GM18861 (cell line): ENCODE data around the gene PIGR.

ENCODE experiments used
- ATAC-seq: cut with Tn5 transposase; IDR thresholded peaks from one replicate; pipeline ENCODE4 v1.9.1; 2021; ENCODE audit not compliant: unreplicated experiment

PIGR gene

DNA sequence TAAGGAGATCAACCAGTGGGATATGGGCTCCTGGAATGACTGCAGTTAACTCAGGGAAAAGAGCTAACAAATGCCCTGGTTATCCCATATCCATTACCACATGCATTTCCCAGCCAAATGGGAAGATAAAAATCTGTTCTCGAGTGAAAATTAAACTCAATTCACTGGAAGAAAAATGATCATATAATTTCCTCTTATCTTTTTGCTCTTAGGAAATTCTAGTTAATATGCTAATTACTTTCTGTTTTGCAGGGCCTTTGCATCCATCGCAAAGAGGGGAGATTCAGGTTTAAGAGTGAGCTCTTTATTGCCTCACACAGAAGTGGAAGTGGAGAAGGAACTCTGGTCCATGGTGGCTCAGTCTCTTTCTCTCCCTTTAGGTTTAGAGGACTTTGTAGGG is 52.9 kb downstream of the PIGR start:
- no peak for ATAC-seq

GRCh38 chr1:206892351-206892984 is 53.8 kb downstream of the PIGR start:
- no peak for ATAC-seq

GRCh38 chr1:206891412-206891811 is 54.9 kb downstream of the PIGR start:
- ATAC-seq = no peak

DNA sequence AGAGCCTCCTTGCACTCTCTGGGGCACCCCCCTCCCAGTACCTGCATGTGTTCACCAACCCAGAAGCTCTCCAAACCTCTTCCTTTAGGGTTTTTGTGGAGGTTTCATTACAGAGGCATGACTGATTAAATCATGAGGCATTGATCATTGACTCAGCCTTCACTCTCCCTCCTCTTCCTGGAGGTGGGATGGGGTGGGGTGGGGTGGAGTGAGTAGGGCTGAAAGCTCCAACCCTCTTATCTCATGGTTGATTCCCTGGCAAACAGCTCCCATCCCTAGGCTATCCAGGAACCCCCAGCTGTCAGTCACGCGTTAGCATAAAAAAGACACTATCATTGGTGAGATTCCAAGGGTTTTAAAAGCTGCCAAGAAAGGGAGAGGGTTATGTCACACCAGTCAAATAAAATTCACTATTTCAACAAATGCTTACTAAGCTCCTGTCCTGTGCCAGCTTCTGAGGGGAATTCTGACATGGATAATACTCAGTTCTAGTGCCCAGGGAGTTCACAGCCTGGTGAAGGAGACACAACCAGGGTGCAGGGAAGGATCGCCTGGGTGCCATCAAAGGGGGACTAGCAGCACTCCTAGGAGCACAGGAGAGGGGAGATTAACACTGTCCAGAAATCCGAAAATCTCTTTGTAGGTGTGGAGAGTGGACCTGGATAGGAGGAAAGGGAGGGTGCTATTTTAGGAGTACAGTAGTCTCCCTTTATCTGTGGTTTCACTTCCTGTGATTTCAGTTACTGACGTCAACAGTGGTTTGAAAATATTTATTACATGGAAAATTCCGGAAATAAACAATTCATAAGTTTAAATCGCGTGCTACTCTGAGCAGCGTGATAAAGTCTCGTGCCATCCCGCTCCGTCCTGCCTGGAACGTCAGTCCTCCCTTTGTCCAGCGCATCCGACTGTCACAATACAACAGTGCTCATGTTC is 55.9 kb downstream of the PIGR start:
- no peak for ATAC-seq

- ATAC-seq = no peak
Observed at GRCh38 chr1:206887701-206888100, 58.6 kb downstream of the PIGR start.

GRCh38 chr1:206886831-206887230 is 59.4 kb downstream of the PIGR start:
- no peak for ATAC-seq

DNA sequence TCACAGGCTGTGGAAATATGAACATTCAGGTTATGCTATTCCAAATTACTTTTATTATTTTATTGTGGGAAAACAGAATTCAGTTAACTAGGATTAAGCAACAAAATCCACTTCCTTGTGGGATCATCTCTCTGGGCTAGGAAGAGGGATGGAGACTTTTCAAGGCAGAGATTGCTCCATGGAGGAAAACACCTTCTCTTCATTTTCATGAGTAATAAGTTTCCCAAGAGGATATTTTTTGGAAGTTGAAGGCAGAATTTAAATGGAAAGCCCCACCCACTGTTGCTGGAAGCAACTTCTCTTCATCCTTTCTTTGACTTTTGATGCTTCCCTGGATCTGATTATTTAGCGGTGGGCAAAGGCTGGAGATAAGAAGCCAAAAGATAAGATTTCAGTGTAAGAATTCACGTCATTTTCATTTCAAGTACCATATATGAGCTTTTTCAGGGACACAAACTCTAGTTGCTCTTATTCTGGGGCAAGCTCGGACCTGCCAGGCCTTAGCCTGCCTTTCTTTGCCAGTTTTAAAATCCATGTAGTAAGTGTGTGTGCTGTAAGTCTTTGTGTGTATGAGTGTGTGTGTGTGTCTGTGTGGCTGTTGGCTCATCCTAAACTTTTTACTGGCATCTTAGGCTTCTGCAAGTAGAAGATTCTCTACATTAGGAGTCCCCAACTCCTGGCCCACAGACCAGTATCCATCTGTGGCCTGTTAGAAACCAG is 60.8 kb downstream of the PIGR start:
- ATAC-seq = no peak

- no peak for ATAC-seq
Observed at GRCh38 chr1:206883876-206884275, 62.4 kb downstream of the PIGR start.

DNA sequence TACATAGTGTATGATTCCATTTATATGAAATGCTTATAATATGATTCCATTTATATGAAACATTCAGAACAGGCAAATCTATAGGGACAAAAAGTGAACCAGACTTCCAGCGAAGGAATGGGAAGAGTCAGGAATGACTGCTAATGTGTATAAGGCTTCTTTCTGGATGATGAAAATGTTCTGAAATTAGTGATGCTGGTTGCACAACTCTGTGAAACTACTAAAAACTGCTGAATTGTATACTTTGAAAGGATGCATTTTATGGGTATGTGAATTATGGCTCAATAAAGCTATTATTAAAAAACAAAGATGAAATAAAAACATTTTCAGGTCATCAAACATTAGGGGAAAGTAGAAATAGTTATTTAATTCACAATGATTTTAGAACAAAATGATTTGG is 63.1 kb downstream of the PIGR start:
- ATAC-seq = no peak

GRCh38 chr1:206882555-206882954 is 63.7 kb downstream of the PIGR start:
- no peak for ATAC-seq

- no peak for ATAC-seq
Observed at GRCh38 chr1:206880314-206880713, 66.0 kb downstream of the PIGR start.
